Measurements from ENCODE around the gene TENM3. TPM values are rescaled to one million over a fixed set of nuclear protein-coding genes. Genes with fewer than 3 reads are reported as not detected.

TENM3 gene
- total RNA-seq, 2 experiments from 2014 or later: not detected

DNA sequence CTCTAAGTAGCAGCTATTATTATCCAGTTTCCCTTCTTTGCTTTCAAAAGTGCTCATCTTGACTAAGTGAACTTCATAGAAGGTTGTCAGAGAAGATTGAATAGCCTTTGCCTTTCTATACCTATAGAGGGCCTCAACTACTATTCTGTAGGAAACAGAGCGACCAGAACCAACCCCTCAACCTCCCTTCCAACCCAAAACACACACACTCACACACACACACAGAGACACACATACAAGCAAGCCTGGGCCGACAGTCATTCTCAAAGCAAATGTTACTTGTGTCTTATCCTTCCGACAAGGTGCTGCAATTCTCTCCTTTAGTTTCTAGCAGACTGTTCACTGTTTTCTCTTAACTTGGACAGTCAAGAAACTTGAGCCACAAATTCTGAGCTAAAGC lies 472.3 kb downstream of the TENM3 start:
- H3K4me1 Mint-ChIP-seq (ENCODE audit: low read depth): no peaks in the 10 kb centered on the region
- no peaks in the 10 kb centered on the region for H3K36me3 Mint-ChIP-seq (ENCODE audit: low read depth)
- CTCF ChIA-PET: no interaction called here

DNA sequence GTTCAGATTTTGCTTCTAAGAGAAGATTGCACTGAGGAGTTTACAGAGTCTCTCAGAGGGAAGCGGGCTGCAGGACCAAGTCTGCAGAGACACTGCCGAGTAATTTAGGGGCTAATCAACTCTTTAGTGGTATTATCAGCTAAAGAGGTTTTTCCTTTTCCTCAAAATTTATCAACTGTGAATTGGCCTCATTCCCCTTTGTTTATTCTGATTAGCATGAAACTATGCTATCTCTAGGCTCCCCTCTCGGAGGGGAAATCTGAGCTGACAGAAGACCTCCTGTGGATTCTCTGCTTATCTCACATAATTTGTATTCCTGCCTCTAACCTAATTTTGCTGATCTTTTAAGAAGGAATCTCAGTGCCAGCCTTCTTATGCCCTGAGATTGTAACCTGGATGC lies 473.0 kb downstream of the TENM3 start:
- no peaks in the 10 kb centered on the region for H3K4me1 Mint-ChIP-seq (ENCODE audit: low read depth)

More for the DNA sequence above, 472.3 kb downstream of the TENM3 start:
- Mint-ChIP-seq H3K9me3 (ENCODE audit: insufficient read depth) (no peaks in the 10 kb centered on the region), H3K27ac (no peak overlapping the region), H3K27me3 (ENCODE audit: low read depth) (peaks cover 2% of the 10 kb centered on the region), H3K4me3 (no peak overlapping the region)
- DNase-seq (no peak), ATAC-seq (no peak)
- POLR2A ChIA-PET: no interaction called here

DNA sequence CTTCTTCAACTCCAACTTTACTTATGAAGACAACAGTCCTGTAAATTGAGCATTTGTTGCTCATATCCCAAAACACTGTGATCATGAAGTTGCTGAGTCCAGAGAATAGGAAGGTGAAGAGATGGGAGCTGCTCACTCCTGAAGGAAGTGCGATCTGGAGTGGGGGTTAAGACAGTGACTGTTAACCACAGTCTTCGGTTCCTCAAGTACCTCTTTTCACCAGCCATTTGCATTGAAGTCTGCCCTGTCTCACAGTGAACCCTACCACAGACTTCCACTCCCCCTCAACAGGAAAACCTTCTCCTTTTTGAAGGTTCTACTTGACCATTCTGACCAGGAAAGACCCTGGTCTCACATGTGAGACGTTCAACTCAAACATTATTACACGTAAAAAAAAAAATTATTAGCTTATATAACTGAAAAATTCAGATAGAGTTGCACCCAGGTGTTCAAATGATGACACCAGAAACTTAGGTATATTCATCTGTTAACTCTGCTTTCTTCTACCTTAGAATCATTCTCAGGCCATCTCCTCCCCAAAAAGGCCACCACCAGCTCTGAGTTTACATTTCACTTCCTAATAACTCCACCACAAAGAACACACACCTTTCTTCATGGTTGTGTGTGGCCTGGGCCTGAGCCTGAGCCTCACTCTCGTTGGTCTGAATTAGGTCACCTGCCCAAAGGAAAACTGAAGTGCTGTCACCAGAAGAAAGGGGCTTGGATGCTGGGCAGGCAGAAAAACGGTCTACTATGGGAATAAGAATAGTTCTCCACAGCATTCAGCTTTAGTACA lies 474.8 kb downstream of the TENM3 start:
- CTCF ChIA-PET: no interaction called here
- ATAC-seq: no peak
- no peaks in the 10 kb centered on the region for H3K9me3 Mint-ChIP-seq (ENCODE audit: insufficient read depth)

More for the DNA sequence above, 473.0 kb downstream of the TENM3 start:
- CTCF ChIA-PET: no interaction called here
- H3K4me3 Mint-ChIP-seq: no peak overlapping the region
- no peak for DNase-seq
- H3K27ac Mint-ChIP-seq: no peak overlapping the region
- no peaks in the 10 kb centered on the region for H3K36me3 Mint-ChIP-seq (ENCODE audit: low read depth)
- H3K27me3 Mint-ChIP-seq (ENCODE audit: low read depth): peaks cover 2% of the 10 kb centered on the region
- ATAC-seq: no peak
- no peaks in the 10 kb centered on the region for H3K9me3 Mint-ChIP-seq (ENCODE audit: insufficient read depth)
- POLR2A ChIA-PET: no interaction called here

GRCh38 chr4:182724414-182724813 lies 481.2 kb downstream of the TENM3 start:
- no peak overlapping the region for H3K27ac Mint-ChIP-seq
- ATAC-seq: no peak
- CTCF ChIA-PET: no interaction called here
- H3K36me3 Mint-ChIP-seq (ENCODE audit: low read depth): no peaks in the 10 kb centered on the region
- H3K4me1 Mint-ChIP-seq (ENCODE audit: low read depth): no peaks in the 10 kb centered on the region
- no peaks in the 10 kb centered on the region for H3K9me3 Mint-ChIP-seq (ENCODE audit: insufficient read depth)
- H3K4me3 Mint-ChIP-seq: no peak overlapping the region
- DNase-seq: no peak
- POLR2A ChIA-PET: no interaction called here
- no peaks in the 10 kb centered on the region for H3K27me3 Mint-ChIP-seq (ENCODE audit: low read depth)

More for the DNA sequence above, 474.8 kb downstream of the TENM3 start:
- Mint-ChIP-seq H3K4me3 (no peak overlapping the region), H3K27me3 (ENCODE audit: low read depth) (peaks cover 2% of the 10 kb centered on the region), H3K4me1 (ENCODE audit: low read depth) (no peaks in the 10 kb centered on the region), H3K36me3 (ENCODE audit: low read depth) (no peaks in the 10 kb centered on the region), H3K27ac (no peak overlapping the region)
- POLR2A ChIA-PET: no interaction called here
- no peak for DNase-seq

- no peaks in the 10 kb centered on the region for H3K9me3 Mint-ChIP-seq (ENCODE audit: insufficient read depth)
- CTCF ChIA-PET: no interaction called here
- no peaks in the 10 kb centered on the region for H3K27me3 Mint-ChIP-seq (ENCODE audit: low read depth)
- POLR2A ChIA-PET: no interaction called here
- H3K36me3 Mint-ChIP-seq (ENCODE audit: low read depth): no peaks in the 10 kb centered on the region
- H3K4me3 Mint-ChIP-seq: no peak overlapping the region
- no peak for DNase-seq
- H3K27ac Mint-ChIP-seq: no peak overlapping the region
- no peaks in the 10 kb centered on the region for H3K4me1 Mint-ChIP-seq (ENCODE audit: low read depth)
- ATAC-seq: no peak
These were observed 486.3 kb downstream of the TENM3 start for GRCh38 chr4:182729516-182729915.

DNA sequence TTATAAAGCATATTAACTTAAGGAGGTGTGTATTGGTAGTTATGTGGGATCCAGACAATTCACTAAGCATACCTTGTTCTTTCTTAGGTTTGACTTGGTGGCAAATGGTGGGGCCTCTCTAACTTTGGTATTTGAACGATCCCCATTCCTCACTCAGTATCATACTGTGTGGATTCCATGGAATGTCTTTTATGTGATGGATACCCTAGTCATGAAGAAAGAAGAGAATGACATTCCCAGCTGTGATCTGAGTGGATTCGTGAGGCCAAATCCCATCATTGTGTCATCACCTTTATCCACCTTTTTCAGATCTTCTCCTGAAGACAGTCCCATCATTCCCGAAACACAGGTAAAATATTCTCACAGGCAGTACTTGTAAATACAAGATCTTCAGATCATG lies 487.6 kb downstream of the TENM3 start:
- H3K4me3 Mint-ChIP-seq: no peak overlapping the region
- H3K27me3 Mint-ChIP-seq (ENCODE audit: low read depth): no peaks in the 10 kb centered on the region
- no peaks in the 10 kb centered on the region for H3K9me3 Mint-ChIP-seq (ENCODE audit: insufficient read depth)
- no peaks in the 10 kb centered on the region for H3K4me1 Mint-ChIP-seq (ENCODE audit: low read depth)
- ChIA-PET CTCF (no interaction called here), POLR2A (no interaction called here)
- no peaks in the 10 kb centered on the region for H3K36me3 Mint-ChIP-seq (ENCODE audit: low read depth)
- no peak overlapping the region for H3K27ac Mint-ChIP-seq
- ATAC-seq (no peak), DNase-seq (no peak)

DNA sequence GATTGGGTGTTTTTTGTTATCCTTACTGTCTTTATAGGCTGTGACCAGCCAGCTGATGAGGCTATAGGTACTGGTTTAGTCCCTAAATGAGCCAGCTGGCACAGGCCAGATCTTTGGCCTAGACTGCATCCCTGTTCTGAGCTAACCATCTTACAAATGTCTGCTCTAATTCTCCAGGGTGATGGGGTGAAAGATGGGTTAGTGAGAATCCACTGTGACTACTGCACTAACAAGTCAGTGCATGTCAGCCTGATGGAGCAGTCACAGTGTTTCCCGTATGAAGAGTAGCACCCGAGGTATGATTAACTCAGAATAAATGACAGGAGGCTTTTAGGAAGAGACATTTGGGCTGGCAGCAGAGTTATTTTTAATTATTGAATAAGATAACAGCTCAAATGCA lies 493.0 kb downstream of the TENM3 start:
- CTCF ChIA-PET: no interaction called here
- Mint-ChIP-seq H3K4me1 (ENCODE audit: low read depth) (no peaks in the 10 kb centered on the region), H3K36me3 (ENCODE audit: low read depth) (no peaks in the 10 kb centered on the region), H3K27me3 (ENCODE audit: low read depth) (peaks cover 4% of the 10 kb centered on the region), H3K9me3 (ENCODE audit: insufficient read depth) (no peaks in the 10 kb centered on the region), H3K27ac (no peak overlapping the region), H3K4me3 (no peak overlapping the region)
- ATAC-seq (no peak), DNase-seq (no peak)
- POLR2A ChIA-PET: no interaction called here

DNA sequence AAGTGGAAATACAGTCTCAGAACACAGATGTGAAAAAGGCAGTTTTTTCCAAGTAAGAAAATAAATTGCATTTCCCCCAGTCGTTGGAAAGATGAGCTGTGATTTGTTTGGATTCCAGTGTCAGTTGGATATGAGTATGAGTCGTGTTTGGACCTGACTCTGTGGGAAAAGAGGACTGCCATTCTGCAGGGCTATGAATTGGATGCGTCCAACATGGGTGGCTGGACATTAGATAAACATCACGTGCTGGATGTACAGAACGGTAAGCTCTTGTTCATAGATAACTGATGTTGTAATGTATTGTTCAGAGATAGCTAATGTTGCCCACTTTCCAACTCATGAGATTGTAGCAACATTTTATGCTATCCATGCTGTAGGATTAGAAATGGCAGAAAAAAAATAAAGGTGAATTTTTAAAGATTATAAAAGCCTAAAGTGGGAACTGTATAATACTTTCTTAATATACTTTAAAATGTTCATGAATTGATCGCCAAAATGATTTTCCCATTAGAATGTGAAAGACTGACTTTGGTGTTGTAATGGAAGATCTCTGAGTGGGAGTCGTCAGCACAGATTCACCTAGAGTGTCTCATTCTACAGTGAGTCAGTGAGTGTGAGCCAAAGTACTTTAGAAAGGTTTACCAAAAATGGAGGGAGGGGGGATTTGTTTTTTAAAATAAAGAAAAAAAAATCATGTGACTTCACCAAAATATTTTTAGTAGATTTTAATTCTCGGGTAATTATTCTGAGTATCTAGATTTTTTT lies 495.3 kb downstream of the TENM3 start:
- H3K9me3 Mint-ChIP-seq (ENCODE audit: insufficient read depth): no peaks in the 10 kb centered on the region
- no peak overlapping the region for H3K4me3 Mint-ChIP-seq
- no peak for ATAC-seq

GRCh38 chr4:182740256-182740655 lies 497.1 kb downstream of the TENM3 start:
- ATAC-seq (no peak), DNase-seq (no peak)
- no peaks in the 10 kb centered on the region for H3K9me3 Mint-ChIP-seq (ENCODE audit: insufficient read depth)
- no peaks in the 10 kb centered on the region for H3K4me1 Mint-ChIP-seq (ENCODE audit: low read depth)
- peaks cover 4% of the 10 kb centered on the region for H3K27me3 Mint-ChIP-seq (ENCODE audit: low read depth)
- no peak overlapping the region for H3K4me3 Mint-ChIP-seq
- no peak overlapping the region for H3K27ac Mint-ChIP-seq
- no peaks in the 10 kb centered on the region for H3K36me3 Mint-ChIP-seq (ENCODE audit: low read depth)
- ChIA-PET POLR2A (no interaction called here), CTCF (no interaction called here)

More for the DNA sequence above, 495.3 kb downstream of the TENM3 start:
- CTCF ChIA-PET: no interaction called here
- Mint-ChIP-seq H3K4me1 (ENCODE audit: low read depth) (no peaks in the 10 kb centered on the region), H3K36me3 (ENCODE audit: low read depth) (no peaks in the 10 kb centered on the region), H3K27ac (no peak overlapping the region), H3K27me3 (ENCODE audit: low read depth) (peaks cover 4% of the 10 kb centered on the region)
- POLR2A ChIA-PET: no interaction called here
- DNase-seq: no peak

GRCh38 chr4:182741054-182741453 lies 497.9 kb downstream of the TENM3 start:
- ATAC-seq: no peak
- Mint-ChIP-seq H3K36me3 (ENCODE audit: low read depth) (no peaks in the 10 kb centered on the region), H3K27me3 (ENCODE audit: low read depth) (peaks cover 4% of the 10 kb centered on the region), H3K4me1 (ENCODE audit: low read depth) (no peaks in the 10 kb centered on the region), H3K27ac (no peak overlapping the region), H3K9me3 (ENCODE audit: insufficient read depth) (no peaks in the 10 kb centered on the region), H3K4me3 (no peak overlapping the region)
- POLR2A ChIA-PET: no interaction called here
- CTCF ChIA-PET: no interaction called here
- DNase-seq: no peak

DNA sequence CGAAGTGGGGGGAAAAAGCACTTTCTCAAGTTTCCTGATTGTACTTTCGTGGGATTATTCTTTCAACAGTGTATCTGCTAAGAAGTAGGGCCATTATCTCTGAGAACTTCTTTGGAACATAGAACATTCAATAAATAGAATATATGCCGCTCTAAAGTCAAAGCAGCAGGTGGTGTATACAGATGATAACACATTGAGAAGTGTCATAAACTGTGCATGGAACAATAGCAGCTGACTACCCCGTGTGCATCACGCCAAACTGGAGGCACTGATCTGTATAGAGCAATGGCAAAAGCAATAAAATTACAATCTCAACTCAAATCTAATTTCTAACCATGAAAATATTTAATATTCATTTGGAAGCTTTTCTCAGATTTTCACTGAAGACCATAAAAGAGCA lies 498.7 kb downstream of the TENM3 start:
- Mint-ChIP-seq H3K9me3 (ENCODE audit: insufficient read depth) (no peaks in the 10 kb centered on the region), H3K36me3 (ENCODE audit: low read depth) (no peaks in the 10 kb centered on the region), H3K27ac (no peak overlapping the region), H3K27me3 (ENCODE audit: low read depth) (peaks cover 3% of the 10 kb centered on the region), H3K4me3 (no peak overlapping the region), H3K4me1 (ENCODE audit: low read depth) (no peaks in the 10 kb centered on the region)
- ChIA-PET CTCF (no interaction called here), POLR2A (no interaction called here)
- DNase-seq (no peak), ATAC-seq (no peak)

GRCh38 chr4:182743815-182744214 lies 500.6 kb downstream of the TENM3 start:
- Mint-ChIP-seq H3K36me3 (ENCODE audit: low read depth) (no peaks in the 10 kb centered on the region), H3K27ac (no peak overlapping the region), H3K4me1 (ENCODE audit: low read depth) (no peaks in the 10 kb centered on the region), H3K9me3 (ENCODE audit: insufficient read depth) (no peaks in the 10 kb centered on the region), H3K27me3 (ENCODE audit: low read depth) (no peaks in the 10 kb centered on the region), H3K4me3 (no peak overlapping the region)
- ChIA-PET POLR2A (no interaction called here), CTCF (no interaction called here)
- DNase-seq: no peak
- no peak for ATAC-seq

Data from activated CD8-positive, alpha-beta T cell treated with anti-CD3 and anti-CD28 coated beads, Interleukin-2, amount 10 ng/mL, durations not matched to agents 7 days and 5 days (primary cell).